Endothelial cell of umbilical vein (primary cell): ENCODE results near the gene ZNF106. TPM values are rescaled to one million over a fixed set of nuclear protein-coding genes. Genes with fewer than 3 reads are reported as not detected.

Experiments
- BruUV-seq: library from RNA; stranded (reverse); fragments of 400-500 nt; replicated peaks from 2 replicates; lab custom pipeline; 2021; lab: Mats Ljungman, UMichigan
- CTCF ChIA-PET: fragments of 300-600, 350-600 bp; sonication (Branson Sonifier 250); formaldehyde crosslinking; loops from one replicate; lab custom pipeline; 2021; ENCODE audit warnings: antibody characterized with exemption, inconsistent platforms; lab: Charles Lee
- POLR2A ChIA-PET: fragments of 300-600, 350-600 bp; sonication (Branson Sonifier 250); formaldehyde crosslinking; loops from one replicate; lab custom pipeline; 2021; ENCODE audit warnings: antibody characterized with exemption, inconsistent platforms; lab: Charles Lee
- DNase-seq: peaks from one replicate; pipeline ENCODE4 v3.0.0-alpha.2; 2011; ENCODE audit warnings: low read depth, low spot score
- FAIRE-seq: peaks from 2 replicates; lab custom pipeline; 2011; peaks lifted over from hg19 to GRCh38; lab: Jason Lieb, UNC
- H2AFZ ChIP-seq: 2 replicates; pipeline ENCODE4 v1.6.0; 2012; ENCODE audit warnings: low read depth, low read length, control low read depth, inconsistent platforms
- H3K27ac ChIP-seq: 2 replicates; pipeline ENCODE4 v1.5.1; 2011; ENCODE audit warnings: low read depth, mild to moderate bottlenecking, control low read depth, low read length, moderate library complexity; ENCODE audit not compliant: insufficient read depth
- H3K27me3 ChIP-seq, 2 experiments: 2 replicates each; pipeline versions ENCODE4 v1.6.0 to v1.6.1; 2011; ENCODE audit warnings: low read length in 2 of 2, mixed read lengths in 1 of 2; ENCODE audit not compliant: control insufficient read depth in 2 of 2, insufficient read depth in 2 of 2
- H3K36me3 ChIP-seq, 2 experiments: 2 replicates in 1 of 2; 3 replicates in 1 of 2; pipeline ENCODE4 v1.5.1; 2011; ENCODE audit warnings: low read length in 2 of 2, mild to moderate bottlenecking in 1 of 2, moderate library complexity in 1 of 2; ENCODE audit not compliant: control insufficient read depth in 2 of 2, insufficient read depth in 2 of 2; ENCODE audit errors: extremely low read depth in 1 of 2
- H3K4me1 ChIP-seq: 3 replicates; pipeline ENCODE4 v1.5.1; 2011; ENCODE audit warnings: mild to moderate bottlenecking, low read length; ENCODE audit not compliant: control insufficient read depth, insufficient read depth; ENCODE audit errors: extremely low read depth
- H3K4me2 ChIP-seq: 2 replicates; pipeline ENCODE4 v1.6.1; 2011; ENCODE audit warnings: low read length, control low read depth, mixed read lengths; ENCODE audit not compliant: insufficient read depth
- H3K4me3 ChIP-seq, 3 experiments: fragments of 200-600 bp in 1 of 3; sonication (generic), shearing (Covaris generic) in 1 of 3; replicated peaks in 1 of 3; 2 replicates each; pipeline ENCODE4 v1.5.1; 2011 to 2016; ENCODE audit warnings: control low read depth in 3 of 3, low read length in 3 of 3, mild to moderate bottlenecking in 2 of 3, inconsistent platforms in 1 of 3, low read depth in 1 of 3, moderate library complexity in 1 of 3; ENCODE audit not compliant: insufficient read depth in 1 of 3
- H3K79me2 ChIP-seq: 2 replicates; pipeline ENCODE4 v1.6.0; 2012; ENCODE audit warnings: low read length, inconsistent platforms; ENCODE audit not compliant: control insufficient read depth, insufficient read depth
- H3K9ac ChIP-seq: replicated peaks from 2 replicates; pipeline ENCODE3; 2011; ENCODE audit warnings: low read length, control low read depth; ENCODE audit not compliant: insufficient read depth; ENCODE audit errors: extremely low read depth
- H3K9me1 ChIP-seq: replicated peaks from 3 replicates; pipeline ENCODE4 v1.6.0; 2011; ENCODE audit warnings: mild to moderate bottlenecking, low read length; ENCODE audit not compliant: control insufficient read depth, insufficient read depth; ENCODE audit errors: extremely low read depth
- H3K9me3 ChIP-seq: replicated peaks from 2 replicates; pipeline ENCODE4 v1.5.1; 2012; ENCODE audit warnings: low read length, inconsistent platforms; ENCODE audit not compliant: control insufficient read depth, insufficient read depth
- H4K20me1 ChIP-seq: replicated peaks from 2 replicates; pipeline ENCODE3; 2011; ENCODE audit warnings: mild to moderate bottlenecking, low read length; ENCODE audit not compliant: control insufficient read depth, insufficient read depth; ENCODE audit errors: extremely low read depth
- CTCF ChIP-seq, 2 donors: IDR thresholded peaks; 1 replicate in 1 of 2; 2 replicates in 1 of 2; pipeline ENCODE4 v1.5.1; 2011; ENCODE audit warnings: low read length in 2 of 2, mild to moderate bottlenecking in 2 of 2, moderate library complexity in 2 of 2, control low read depth in 1 of 2, inconsistent platforms in 1 of 2, low read depth in 1 of 2; ENCODE audit not compliant: insufficient read depth in 1 of 2; ENCODE audit errors: extremely low read depth in 1 of 2
- EZH2 ChIP-seq: IDR thresholded peaks from 2 replicates; pipeline ENCODE4 v1.6.1; 2012; ENCODE audit warnings: borderline replicate concordance, low read depth, mild to moderate bottlenecking, moderate library complexity, low read length, inconsistent platforms; ENCODE audit not compliant: severe bottlenecking
- FOS ChIP-seq: IDR thresholded peaks from 2 replicates; pipeline ENCODE4 v1.6.1; 2011; ENCODE audit warnings: mild to moderate bottlenecking, low read length, moderate library complexity, borderline replicate concordance; ENCODE audit not compliant: insufficient read depth
- GATA2 ChIP-seq: IDR thresholded peaks from 2 replicates; pipeline ENCODE4 v1.7.0; 2011; ENCODE audit warnings: low read depth, mild to moderate bottlenecking, moderate library complexity, mixed read lengths, low read length; ENCODE audit not compliant: insufficient read length, insufficient read depth
- JUN ChIP-seq: IDR thresholded peaks from 2 replicates; pipeline ENCODE4 v1.6.1; 2011; ENCODE audit warnings: borderline replicate concordance, low read depth; ENCODE audit not compliant: insufficient read length, insufficient read depth
- MAX ChIP-seq: IDR thresholded peaks from 2 replicates; pipeline ENCODE4 v1.6.1; 2011; ENCODE audit not compliant: insufficient read depth, insufficient read length
- MYC ChIP-seq: IDR thresholded peaks from one replicate; pipeline ENCODE4 v1.6.1; 2011; ENCODE audit warnings: mild to moderate bottlenecking, low read depth, low read length
- POLR2A ChIP-seq: IDR thresholded peaks from 2 replicates; pipeline ENCODE4 v1.6.1; 2012; ENCODE audit warnings: low read depth, mild to moderate bottlenecking, control low read depth, low read length
- POLR2AphosphoS5 ChIP-seq: IDR thresholded peaks from 2 replicates; pipeline ENCODE4 v1.6.1; 2012; ENCODE audit warnings: low read depth, mild to moderate bottlenecking, control low read depth, low read length, moderate library complexity; ENCODE audit not compliant: insufficient read depth
- dilution Hi-C: fragments of 300-500 bp; cut with MboI; formaldehyde crosslinking; loops from one replicate; pipeline ENCODE4 v1.15.0; 2019; ENCODE audit warnings: low sequenced_read_pairs; ENCODE audit not compliant: extremely low pct_ligation_motif_present
- intact Hi-C: fragments of 100-400 bp; cut with micrococcal nuclease; formaldehyde crosslinking; loops from one replicate; pipeline ENCODE4 v1.10.0; 2022
- polyA plus RNA-seq, 4 experiments: library from polyadenylated mRNA; depleted of rRNA in 3 of 4; stranded (reverse) in 3 of 4; unstranded in 1 of 4; fragments of >200 nt; gene quantifications; 2 replicates each; pipeline versions ENCODE4 v1.2.1 to v1.2.3, GENCODE V29; 2011 to 2012; ENCODE audit warnings: missing spikeins in 1 of 4
- total RNA-seq: library from RNA; stranded (reverse); gene quantifications from 2 replicates; pipeline ENCODE4 v1.2.3, GENCODE V29; 2021

The ZNF106 gene
- total and polyA plus RNA-seq, 2 donors (not counting 3 experiments of a cell fraction or from before 2014, with no cell fraction given): 18.9 to 53.5 TPM

- no peaks in the 10 kb centered on the region for H3K4me1 ChIP-seq
- H3K36me3 ChIP-seq: peaks cover 12 to 18% of the 10 kb centered on the region in 2 experiments
- no peak for TF ChIP-seq CTCF (IDR thresholded peaks at IDR 0.05; ENCODE audit: extremely low read depth in 1 of 2, insufficient read depth in 1 of 2, low read depth in 1 of 2, low read length in 2 of 2)
- no TSS peak for BruUV-seq
- H3K9me3 ChIP-seq: no peaks in the 10 kb centered on the region
- H3K79me2 ChIP-seq: peaks cover 4% of the 10 kb centered on the region
- no peaks in the 10 kb centered on the region for H4K20me1 ChIP-seq
- no peak overlapping the region for H3K4me2 ChIP-seq
- ChIA-PET CTCF (interaction anchor here (0.6 to 1.6 kb wide), 3 partner anchors 13 to 31 kb away, joined by 3 to 5 read pairs (median 3); no protein-coding TSS in a partner anchor), POLR2A (no interaction called here)
- dilution Hi-C loops: no loop called here
- H3K27me3 ChIP-seq: no peaks in the 10 kb centered on the region
- H3K9ac ChIP-seq: no peak overlapping the region
- DNase-seq (no peak), FAIRE-seq (no peak)
- H2AFZ ChIP-seq: no peak overlapping the region
- H3K4me3 ChIP-seq: no peak overlapping the region
- intact Hi-C loops: no loop called here
- H3K9me1 ChIP-seq: no peaks in the 10 kb centered on the region
- H3K27ac ChIP-seq: no peak overlapping the region
These were observed 46.4 kb downstream of the ZNF106 start for GRCh38 chr15:42444415-42445063.

- Histone ChIP-seq H3K4me2 (no peak overlapping the region), H3K27ac (no peak overlapping the region), H3K4me3 (no peak overlapping the region), H3K9ac (no peak overlapping the region), H2AFZ (no peak overlapping the region), H3K9me1 (no peaks in the 10 kb centered on the region), H3K36me3 (peaks cover 18 to 23% of the 10 kb centered on the region in 2 experiments), H3K27me3 (no peaks in the 10 kb centered on the region), H4K20me1 (no peaks in the 10 kb centered on the region), H3K9me3 (no peaks in the 10 kb centered on the region), H3K4me1 (no peaks in the 10 kb centered on the region), H3K79me2 (no peaks in the 10 kb centered on the region)
- DNase-seq: no peak
- POLR2A ChIA-PET: no interaction called here
- dilution Hi-C loops (no loop called here), intact Hi-C loops (no loop called here)
- CTCF ChIA-PET: no interaction called here
- TF ChIP-seq CTCF (IDR thresholded peaks at IDR 0.05; ENCODE audit: extremely low read depth in 1 of 2, insufficient read depth in 1 of 2, low read depth in 1 of 2, low read length in 2 of 2): no peak
- TF ChIP-seq POLR2A: no peak
- TF ChIP-seq MAX: no peak
- no peak for TF ChIP-seq FOS
- TF ChIP-seq GATA2: no peak
- no peak for TF ChIP-seq POLR2AphosphoS5
- TF ChIP-seq EZH2: no peak
- TF ChIP-seq JUN: no peak
- TF ChIP-seq MYC: no peak
- FAIRE-seq: no peak
- BruUV-seq: no TSS peak
These were observed 63.3 kb downstream of the ZNF106 start for GRCh38 chr15:42427429-42428223.
